NCI-H128 (cell line): ENCODE data around the gene LRP11.
"Not testable (repeated sequence)": the region's sequence is repeated elsewhere in the genome, so short reads cannot be mapped to it uniquely, and the experiment has no call there.

Source experiments
- DNase-seq: peaks from one replicate; lab custom pipeline; 2025; ENCODE audit not compliant: unreplicated experiment; lab: John Stamatoyannopoulos, UW

LRP11 gene

GRCh38 chr6:149863698-149864577, at the start of gene LRP11:
Gene LRP11, minus strand, starts transcription at chr6:149864359. Its CDS starts 339 bp downstream, at chr6:149864020.
- DNase-seq = peak; percentile 77

- no peak for DNase-seq
These were observed 49.5 kb upstream of the LRP11 start for GRCh38 chr6:149913540-149914240.

- DNase-seq = no peak
These were observed 48.9 kb upstream of the LRP11 start for GRCh38 chr6:149913085-149913484.

GRCh38 chr6:149912680-149913079, 48.5 kb upstream of the LRP11 start:
- not testable (repeated sequence) for DNase-seq

GRCh38 chr6:149910721-149911151, 46.6 kb upstream of the LRP11 start:
- DNase-seq = no peak

GRCh38 chr6:149909701-149910470, 45.7 kb upstream of the LRP11 start:
- DNase-seq = no peak

GRCh38 chr6:149908480-149908879, 44.3 kb upstream of the LRP11 start:
- not testable (repeated sequence) for DNase-seq

- DNase-seq = no peak
These were observed 43.2 kb upstream of the LRP11 start for GRCh38 chr6:149907317-149907716.

GRCh38 chr6:149906405-149906804, 42.2 kb upstream of the LRP11 start:
- DNase-seq = no peak

- DNase-seq = no peak
These were observed 41.8 kb upstream of the LRP11 start for GRCh38 chr6:149905911-149906371.

- DNase-seq = no peak
These were observed 41.3 kb upstream of the LRP11 start for GRCh38 chr6:149905371-149905910.

GRCh38 chr6:149904661-149905370, 40.7 kb upstream of the LRP11 start:
- no peak for DNase-seq

- no peak for DNase-seq
These were observed 39.9 kb upstream of the LRP11 start for GRCh38 chr6:149903938-149904611.

GRCh38 chr6:149901444-149902140, 37.4 kb upstream of the LRP11 start:
- DNase-seq = no peak

- DNase-seq = no peak
These were observed 36.7 kb upstream of the LRP11 start for GRCh38 chr6:149900620-149901443.

- no peak for DNase-seq
These were observed 35.9 kb upstream of the LRP11 start for GRCh38 chr6:149899926-149900619.

- no peak for DNase-seq
These were observed 35.3 kb upstream of the LRP11 start for GRCh38 chr6:149899486-149899885.

GRCh38 chr6:149898966-149899365, 34.8 kb upstream of the LRP11 start:
- DNase-seq = no peak
